H1 (cell line): ENCODE data around the gene LRRC27. TPM values are rescaled to one million over a fixed set of nuclear protein-coding genes. Genes with fewer than 3 reads are reported as not detected.
A peak's percentile ranks its signal among the peaks of the same experiment; 100 is the strongest.

ENCODE experiments used
- CTCF ChIA-PET: fragments of 300-600 bp; sonication (Branson Sonifier 250); formaldehyde crosslinking; loops from one replicate; lab custom pipeline; 2021; ENCODE audit not compliant: partially characterized antibody; lab: Charles Lee
- POLR2A ChIA-PET: fragments of 300-600 bp; sonication (Branson Sonifier 250); formaldehyde crosslinking; loops from one replicate; lab custom pipeline; 2021; ENCODE audit warnings: inconsistent platforms; ENCODE audit not compliant: partially characterized antibody; lab: Charles Lee
- DNase-seq, 2 experiments: peaks; one replicate each; pipeline versions ENCODE4 v3.0.0 to v3.0.0-alpha.2; 2010 to 2022; ENCODE audit warnings: low spot score in 2 of 2, low read depth in 1 of 2, mixed read lengths in 1 of 2
- FAIRE-seq: peaks from 2 replicates; lab custom pipeline; 2011; peaks lifted over from hg19 to GRCh38; lab: Jason Lieb, UNC
- H2AFZ ChIP-seq: 2 replicates; pipeline ENCODE4 v1.8.1; 2012; ENCODE audit warnings: low read length, inconsistent platforms
- H2AK5ac ChIP-seq: 2 replicates; pipeline ENCODE4 v1.6.1; 2013; ENCODE audit warnings: low read depth, low read length
- H2BK120ac ChIP-seq: replicated peaks from 2 replicates; pipeline ENCODE3; 2013; ENCODE audit warnings: low read depth, low read length, inconsistent platforms
- H2BK12ac ChIP-seq: 2 replicates; pipeline ENCODE4 v1.6.1; 2013; ENCODE audit warnings: low read depth, low read length
- H2BK15ac ChIP-seq: 2 replicates; pipeline ENCODE4 v1.6.1; 2013; ENCODE audit warnings: low read length
- H2BK20ac ChIP-seq: 2 replicates; pipeline ENCODE4 v1.6.1; 2013; ENCODE audit warnings: low read length
- H2BK5ac ChIP-seq: 2 replicates; pipeline ENCODE4 v1.6.1; 2013; ENCODE audit warnings: low read depth, low read length
- H3K14ac ChIP-seq: 2 replicates; pipeline ENCODE4 v1.6.1; 2013; ENCODE audit warnings: inconsistent platforms; ENCODE audit not compliant: insufficient read length
- H3K18ac ChIP-seq: 2 replicates; pipeline ENCODE4 v1.6.1; 2013; ENCODE audit warnings: low read length; ENCODE audit errors: extremely low read depth
- H3K23ac ChIP-seq: 2 replicates; pipeline ENCODE4 v1.6.1; 2013; ENCODE audit warnings: inconsistent platforms; ENCODE audit not compliant: insufficient read length
- H3K23me2 ChIP-seq: 2 replicates; pipeline ENCODE4 v1.6.1; 2013; ENCODE audit warnings: low read depth, low read length
- H3K27ac ChIP-seq: 2 replicates; pipeline ENCODE4 v1.6.1; 2011; ENCODE audit warnings: low read depth, low read length, inconsistent platforms
- H3K27me3 ChIP-seq, 4 experiments: replicated peaks in 1 of 4; 1 replicate in 1 of 4; 2 replicates in 3 of 4; pipeline versions ENCODE4 v1.6.1 to v1.8.1; 2011 to 2013; ENCODE audit warnings: low read length in 3 of 4, mild to moderate bottlenecking in 3 of 4, inconsistent platforms in 2 of 4, mixed read lengths in 2 of 4, moderate library complexity in 1 of 4; ENCODE audit not compliant: control insufficient read depth in 3 of 4, insufficient read depth in 3 of 4; ENCODE audit errors: extremely low read depth in 1 of 4
- H3K36me3 ChIP-seq, 4 experiments: 2 replicates each; pipeline versions ENCODE4 v1.6.1 to v1.8.1; 2011 to 2013; ENCODE audit warnings: mild to moderate bottlenecking in 4 of 4, low read length in 3 of 4, moderate library complexity in 2 of 4, control low read depth in 1 of 4, inconsistent platforms in 1 of 4; ENCODE audit not compliant: insufficient read depth in 4 of 4, control insufficient read depth in 2 of 4
- H3K4ac ChIP-seq: replicated peaks from 2 replicates; pipeline ENCODE3; 2013; ENCODE audit warnings: low read length, low read depth, mixed read lengths, inconsistent platforms; ENCODE audit not compliant: insufficient read length
- H3K4me1 ChIP-seq, 4 experiments: replicated peaks in 1 of 4; 1 replicate in 1 of 4; 2 replicates in 3 of 4; pipeline versions ENCODE4 v1.6.1 to v1.8.1; 2011 to 2013; ENCODE audit warnings: low read length in 3 of 4, inconsistent platforms in 2 of 4, mixed read lengths in 1 of 4; ENCODE audit not compliant: insufficient read depth in 4 of 4, control insufficient read depth in 3 of 4
- H3K4me2 ChIP-seq, 2 experiments: 2 replicates each; pipeline versions ENCODE4 v1.6.1 to v1.8.1; 2011 to 2013; ENCODE audit warnings: low read depth in 2 of 2, low read length in 2 of 2, control low read depth in 1 of 2, inconsistent platforms in 1 of 2, mild to moderate bottlenecking in 1 of 2; ENCODE audit not compliant: insufficient read depth in 1 of 2
- H3K4me3 ChIP-seq, 4 experiments: fragments of 200-600, 300-600 bp in 1 of 4; sonication (generic), shearing (Covaris generic), sonication (Bioruptor Twin) in 1 of 4; 2 replicates each; pipeline versions ENCODE4 v1.5.1 to v1.8.1; 2011 to 2016; ENCODE audit warnings: low read length in 4 of 4, low read depth in 3 of 4, control low read depth in 2 of 4, inconsistent platforms in 2 of 4, mild to moderate bottlenecking in 2 of 4, mixed read lengths in 1 of 4, moderate library complexity in 1 of 4; ENCODE audit not compliant: insufficient read depth in 2 of 4; ENCODE audit errors: extremely low read depth in 1 of 4
- H3K56ac ChIP-seq: replicated peaks from 2 replicates; pipeline ENCODE3; 2013; ENCODE audit warnings: low read depth, mild to moderate bottlenecking, mixed read lengths, low read length, inconsistent platforms; ENCODE audit not compliant: insufficient read length
- H3K79me1 ChIP-seq: 2 replicates; pipeline ENCODE4 v1.6.1; 2013; ENCODE audit warnings: low read depth, low read length, control low read depth
- H3K79me2 ChIP-seq, 2 experiments: 2 replicates each; pipeline versions ENCODE4 v1.6.1 to v1.8.1; 2012 to 2013; ENCODE audit warnings: low read length in 2 of 2, mild to moderate bottlenecking in 2 of 2, inconsistent platforms in 1 of 2; ENCODE audit not compliant: insufficient read depth in 2 of 2, control insufficient read depth in 1 of 2
- H3K9ac ChIP-seq, 4 experiments: replicated peaks in 1 of 4; 1 replicate in 1 of 4; 2 replicates in 3 of 4; pipeline versions ENCODE4 v1.6.1 to v1.8.1; 2011 to 2013; ENCODE audit warnings: low read depth in 3 of 4, low read length in 3 of 4, control low read depth in 2 of 4, mild to moderate bottlenecking in 2 of 4, moderate library complexity in 2 of 4, inconsistent platforms in 1 of 4; ENCODE audit errors: extremely low read depth in 1 of 4
- H3K9me3 ChIP-seq, 2 experiments: 2 replicates each; pipeline versions ENCODE4 v1.6.1 to v1.8.1; 2012 to 2013; ENCODE audit warnings: mild to moderate bottlenecking in 2 of 2, moderate library complexity in 2 of 2, control low read depth in 1 of 2, inconsistent platforms in 1 of 2, low read depth in 1 of 2, low read length in 1 of 2, mixed read lengths in 1 of 2; ENCODE audit not compliant: insufficient read depth in 2 of 2
- H4K20me1 ChIP-seq, 2 experiments: replicated peaks in 1 of 2; 2 replicates each; pipeline versions ENCODE3 to v1.8.1; 2011 to 2013; ENCODE audit warnings: inconsistent platforms in 2 of 2, low read length in 2 of 2, mild to moderate bottlenecking in 1 of 2; ENCODE audit not compliant: insufficient read depth in 2 of 2, control insufficient read depth in 1 of 2
- H4K5ac ChIP-seq: 2 replicates; pipeline ENCODE4 v1.6.1; 2013; ENCODE audit warnings: low read length, low read depth, mixed read lengths, inconsistent platforms; ENCODE audit not compliant: insufficient read length
- H4K8ac ChIP-seq: 2 replicates; pipeline ENCODE4 v1.8.0; 2013; ENCODE audit warnings: mild to moderate bottlenecking, moderate library complexity, low read length, inconsistent platforms; ENCODE audit not compliant: insufficient read depth; ENCODE audit errors: extremely low read depth
- H4K91ac ChIP-seq: replicated peaks from 2 replicates; pipeline ENCODE3; 2013; ENCODE audit warnings: low read length, mixed read lengths, inconsistent platforms; ENCODE audit not compliant: insufficient read length
- BACH1 ChIP-seq: IDR thresholded peaks from 2 replicates; pipeline ENCODE4 v1.6.1; 2012; ENCODE audit warnings: low read length, improper control_type of control experiment
- BCL11A ChIP-seq, 2 experiments: IDR thresholded peaks; one replicate each; pipeline ENCODE4 v1.6.1; 2011; ENCODE audit warnings: low read depth in 2 of 2, low read length in 2 of 2, mild to moderate bottlenecking in 2 of 2
- BRCA1 ChIP-seq: IDR thresholded peaks from 2 replicates; pipeline ENCODE4 v1.6.1; 2012; ENCODE audit warnings: low read depth, low read length, improper control_type of control experiment
- CEBPB ChIP-seq: IDR thresholded peaks from 2 replicates; pipeline ENCODE4 v1.6.1; 2012; ENCODE audit warnings: low read depth, low read length
- EZH2 ChIP-seq: fragments of 200-600 bp; sonication (generic); IDR thresholded peaks from 2 replicates; pipeline ENCODE4 v1.7.1; 2012; ENCODE audit warnings: low read depth, mild to moderate bottlenecking, moderate library complexity, low read length, inconsistent platforms; ENCODE audit not compliant: severe bottlenecking
- MAFK ChIP-seq: IDR thresholded peaks from 2 replicates; pipeline ENCODE4 v1.6.1; 2012; ENCODE audit warnings: low read depth, mild to moderate bottlenecking, improper control_type of control experiment, low read length
- NRF1 ChIP-seq: IDR thresholded peaks from 2 replicates; pipeline ENCODE4 v1.6.1; 2011; ENCODE audit warnings: mild to moderate bottlenecking, low read depth, low read length, improper control_type of control experiment
- PHF8 ChIP-seq: fragments of 200-600 bp; sonication (generic); conservative IDR thresholded peaks from 2 replicates; pipeline ENCODE4 v1.7.1; 2012; ENCODE audit warnings: low read depth, mild to moderate bottlenecking, inconsistent platforms, low read length, moderate library complexity
- POLR2A ChIP-seq, 2 experiments: IDR thresholded peaks; 1 replicate in 1 of 2; 2 replicates in 1 of 2; pipeline ENCODE4 v1.6.1; 2011; ENCODE audit warnings: low read depth in 2 of 2, low read length in 2 of 2, mild to moderate bottlenecking in 2 of 2; ENCODE audit errors: control extremely low read depth in 1 of 2
- RFX5 ChIP-seq: IDR thresholded peaks from 2 replicates; pipeline ENCODE4 v1.6.1; 2011; ENCODE audit warnings: low read depth, low read length, improper control_type of control experiment, borderline replicate concordance
- SIX5 ChIP-seq: IDR thresholded peaks from 2 replicates; pipeline ENCODE4 v1.6.1; 2011; ENCODE audit warnings: mild to moderate bottlenecking, low read depth, low read length
- TBP ChIP-seq: IDR thresholded peaks from 2 replicates; pipeline ENCODE4 v1.6.1; 2011; ENCODE audit warnings: low read depth, low read length, improper control_type of control experiment
- WGBS, 2 experiments: shearing (Covaris generic) in 1 of 2; methylation state at CpG; one replicate each; pipeline versions ENCODE4 v1.1.6 to v1.1.7; 2013 to 2015; ENCODE audit warnings: low lambda C conversion rate in 2 of 2, mixed read lengths in 2 of 2, inconsistent platforms in 1 of 2, low coverage in 1 of 2, missing lambda C conversion rate in 1 of 2; ENCODE audit not compliant: insufficient replicate concordance in 2 of 2, insufficient coverage in 1 of 2, insufficient read length in 1 of 2; ENCODE audit errors: extremely low coverage in 1 of 2, missing lambda C conversion rate in 1 of 2; 5-methylcytosine and 5-hydroxymethylcytosine counted together
- polyA plus RNA-seq, 7 experiments: library from polyadenylated mRNA; depleted of rRNA in 3 of 7; stranded (reverse) in 5 of 7; unstranded in 2 of 7; fragments of >200 nt in 5 of 7; fragments of 200-250 nt in 2 of 7; gene quantifications; 1 replicate in 5 of 7; 2 replicates in 1 of 7; 4 replicates in 1 of 7; pipeline versions ENCODE4 v1.2.1 to v1.2.3, GENCODE V29; 2011 to 2013; ENCODE audit warnings: missing spikeins in 2 of 7, mixed read lengths in 2 of 7
- total RNA-seq: library from RNA; stranded (reverse); fragmentation: NEBNext Ultra II Directional; extraction: Animal tissue kit (Norgen Biotek cat#: 25700); gene quantifications from 2 replicates; pipeline ENCODE4 v1.2.1, GENCODE V29; 2021

Gene LRRC27
- total and polyA plus RNA-seq, 2 of the 8 experiments (the other 6 are each of a cell fraction or from before 2014, with no cell fraction given): 1.2 to 3.8 TPM

DNA sequence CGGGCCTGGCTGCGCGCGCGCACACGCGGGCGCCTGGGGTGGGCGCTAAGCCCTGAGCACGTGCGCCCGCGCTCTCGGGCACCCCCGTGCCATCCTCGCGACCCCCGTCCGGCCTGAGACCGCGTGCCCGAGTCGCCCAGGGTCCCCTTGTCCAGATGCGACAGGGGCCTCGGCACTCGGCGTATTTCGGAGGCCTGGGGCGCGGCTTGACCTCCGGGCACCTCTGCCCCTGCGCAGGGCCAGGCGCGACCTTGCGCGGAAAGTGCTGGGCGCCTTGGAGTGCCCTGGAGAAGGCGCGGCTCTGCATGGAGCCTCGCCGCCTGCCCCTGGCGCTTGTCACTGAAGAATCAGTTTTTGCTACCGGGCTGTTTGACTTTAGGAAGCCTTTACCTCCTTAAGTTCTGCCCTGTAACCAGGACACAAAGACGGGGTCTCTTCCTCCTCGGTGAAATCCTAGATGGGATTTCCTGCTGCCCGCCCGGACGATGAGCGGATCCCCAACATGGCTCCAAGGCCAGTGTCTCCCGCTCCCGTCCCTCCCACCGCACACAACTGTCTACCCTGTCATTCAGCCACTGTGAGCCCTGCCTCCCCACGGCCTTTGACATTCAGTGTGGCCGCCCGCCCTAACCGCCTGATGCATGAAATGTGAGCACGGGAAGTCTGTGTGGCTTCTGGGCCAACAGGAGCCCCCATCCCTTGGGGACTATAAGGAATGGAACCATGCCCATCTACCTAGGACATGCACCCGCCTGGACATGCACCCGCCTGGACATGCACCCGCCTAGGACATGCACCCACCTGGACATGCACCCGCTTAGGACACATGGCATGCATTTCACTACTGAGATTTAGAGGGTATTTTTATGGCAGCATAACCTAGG, 23.2 kb upstream of the LRRC27 start:
- Histone ChIP-seq H2AK5ac (no peak overlapping the region), H3K4ac (no peak overlapping the region), H3K9me3 (peaks cover 10 to 13% of the 10 kb centered on the region in 2 experiments), H3K36me3 (no peaks in the 10 kb centered on the region), H3K23me2 (peaks cover 13% of the 10 kb centered on the region; the same call in 1 of the 2 replicates), H3K4me3 (peak overlapping the region; percentile 30 to 82 (median 53)), H3K79me2 (no peaks in the 10 kb centered on the region), H3K27ac (no peak overlapping the region), H3K79me1 (no peaks in the 10 kb centered on the region), H3K27me3 (peaks cover 20 to 43% (median 38%) of the 10 kb centered on the region in 4 experiments; a peak in 6 of 7 replicates), H4K20me1 (no peaks in the 10 kb centered on the region), H4K91ac (no peak overlapping the region), H3K23ac (no peak overlapping the region), H2BK5ac (no peak overlapping the region), H2BK15ac (peak overlapping the region; percentile 46; the same call in 1 of the 2 replicates), H4K8ac (peak overlapping the region; percentile 80), H3K18ac (no peak overlapping the region; the same call in 1 of the 2 replicates), H3K9ac (peak overlapping the region in 1 of 4 experiments; percentile 45; a peak in 3 of 7 replicates), H2BK120ac (no peak overlapping the region), H2BK20ac (no peak overlapping the region), H4K5ac (peak overlapping the region; percentile 29), H3K4me1 (peaks cover 1 to 9% (median 4%) of the 10 kb centered on the region in 4 experiments; a peak in 5 of 7 replicates), H3K4me2 (peak overlapping the region; percentile 79 to 95), H3K56ac (no peak overlapping the region), H2BK12ac (0 out of 2 replicates have a peak overlapping the region, but pooled peaks have one; percentile 39), H3K14ac (no peak overlapping the region), H2AFZ (0 out of 2 replicates have a peak overlapping the region, but pooled peaks have one; percentile 11)
- no peak for FAIRE-seq
- CTCF ChIA-PET: interaction anchor here (1.2 kb wide), 1 partner anchor 84 kb away, joined by 3 read pairs; no protein-coding TSS in a partner anchor
- POLR2A ChIA-PET: interaction anchor here (0.6 kb wide), 1 partner anchor 52 kb away, joined by 3 read pairs; no protein-coding TSS in a partner anchor
- WGBS, 2 experiments: 22% methylated on average over 31 of the region's 61 CpGs; no CpG with 5 or more reads in 1 of the 2 experiments
- peak in 1 of 2 experiments; percentile 73 for DNase-seq
- no peak for TF ChIP-seq CEBPB
- peak; percentile 7; the same call in 1 of the 2 replicates for TF ChIP-seq NRF1
- no peak for TF ChIP-seq BRCA1
- no peak for TF ChIP-seq TBP
- no peak for TF ChIP-seq BCL11A (IDR thresholded peaks at IDR 0.05; ENCODE audit: low read depth in 2 of 2, low read length in 2 of 2)
- 0 out of 2 replicates have a peak, but pooled peaks have one; percentile 24 for TF ChIP-seq PHF8
- TF ChIP-seq SIX5: no peak
- TF ChIP-seq MAFK: no peak
- no peak for TF ChIP-seq RFX5
- 0 out of 3 replicates have a peak, but pooled peaks of 1 of the 2 experiments have one; percentile 35 for TF ChIP-seq POLR2A (IDR thresholded peaks at IDR 0.05; ENCODE audit: control extremely low read depth in 1 of 2, low read depth in 2 of 2, low read length in 2 of 2)
- TF ChIP-seq EZH2: peak; percentile 19
- no peak for TF ChIP-seq BACH1
